D341Med (cell line): ENCODE data around the gene FABP2.
"Not testable (repeated sequence)": the region's sequence is repeated elsewhere in the genome, so short reads cannot be mapped to it uniquely, and the experiment has no call there.

ENCODE experiments used
- DNase-seq: peaks from one replicate; pipeline ENCODE4 v3.0.0; 2012; ENCODE audit warnings: low spot score

FABP2 gene

GRCh38 chr4:119310826-119311225 is 11.1 kb downstream of the FABP2 start:
- DNase-seq: no peak

GRCh38 chr4:119307606-119308005 is 14.3 kb downstream of the FABP2 start:
- DNase-seq: no peak

DNA sequence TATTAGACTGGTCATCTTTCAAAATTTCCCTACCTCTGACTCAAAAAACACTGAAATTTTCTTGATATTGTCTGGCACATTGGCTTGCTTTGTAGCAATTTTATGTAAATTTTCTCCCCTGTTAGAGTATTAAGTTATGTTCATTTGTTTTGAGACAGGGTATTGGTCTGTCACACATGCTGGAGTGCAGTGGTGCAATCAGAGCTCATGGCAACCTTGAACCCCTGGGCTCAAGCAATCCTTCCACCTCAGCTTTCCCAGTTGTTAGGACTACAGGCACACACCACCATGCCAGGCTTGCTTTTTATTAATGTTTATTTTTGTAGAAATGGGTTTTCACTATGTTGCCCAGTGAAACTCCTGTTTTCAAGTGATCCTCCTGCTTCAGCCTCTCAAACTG is 17.5 kb downstream of the FABP2 start:
- no peak for DNase-seq

- DNase-seq: no peak
Observed at GRCh38 chr4:119303587-119304305, 18.2 kb downstream of the FABP2 start.

DNA sequence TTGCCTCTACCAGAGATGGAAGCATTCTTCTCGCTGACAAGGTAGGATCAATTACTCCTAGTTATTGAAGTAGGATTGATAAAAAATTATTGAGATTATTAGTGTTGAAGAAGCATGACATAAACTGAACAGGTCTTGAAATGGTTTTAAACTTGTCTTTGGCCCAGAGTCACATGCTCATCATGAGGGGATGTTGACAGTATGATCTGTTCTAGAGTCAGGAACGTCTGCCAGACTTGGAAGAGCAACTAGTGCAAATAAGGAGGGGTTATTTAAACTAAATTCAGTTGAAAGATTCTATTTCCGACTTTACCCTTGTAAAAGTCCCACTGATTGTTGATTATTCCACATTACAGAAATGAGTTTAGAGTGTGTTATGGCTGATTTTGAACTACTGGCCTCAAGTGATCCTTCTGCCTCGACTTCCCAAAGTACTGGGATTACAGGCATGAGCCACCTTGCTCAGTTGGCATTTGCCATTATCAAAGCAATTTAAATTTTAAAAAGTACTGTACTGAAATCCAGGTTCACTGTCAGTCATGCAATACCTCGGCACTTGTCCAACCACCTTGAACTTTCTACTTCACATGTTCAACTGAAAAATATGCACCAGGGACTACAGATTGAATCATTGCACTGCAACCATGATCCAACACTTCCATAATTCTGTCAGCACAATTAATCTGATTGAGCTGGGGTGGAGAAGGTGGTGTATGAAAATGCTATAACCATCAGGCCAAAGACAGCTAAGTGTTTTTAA is 19.7 kb downstream of the FABP2 start:
- no peak for DNase-seq

DNA sequence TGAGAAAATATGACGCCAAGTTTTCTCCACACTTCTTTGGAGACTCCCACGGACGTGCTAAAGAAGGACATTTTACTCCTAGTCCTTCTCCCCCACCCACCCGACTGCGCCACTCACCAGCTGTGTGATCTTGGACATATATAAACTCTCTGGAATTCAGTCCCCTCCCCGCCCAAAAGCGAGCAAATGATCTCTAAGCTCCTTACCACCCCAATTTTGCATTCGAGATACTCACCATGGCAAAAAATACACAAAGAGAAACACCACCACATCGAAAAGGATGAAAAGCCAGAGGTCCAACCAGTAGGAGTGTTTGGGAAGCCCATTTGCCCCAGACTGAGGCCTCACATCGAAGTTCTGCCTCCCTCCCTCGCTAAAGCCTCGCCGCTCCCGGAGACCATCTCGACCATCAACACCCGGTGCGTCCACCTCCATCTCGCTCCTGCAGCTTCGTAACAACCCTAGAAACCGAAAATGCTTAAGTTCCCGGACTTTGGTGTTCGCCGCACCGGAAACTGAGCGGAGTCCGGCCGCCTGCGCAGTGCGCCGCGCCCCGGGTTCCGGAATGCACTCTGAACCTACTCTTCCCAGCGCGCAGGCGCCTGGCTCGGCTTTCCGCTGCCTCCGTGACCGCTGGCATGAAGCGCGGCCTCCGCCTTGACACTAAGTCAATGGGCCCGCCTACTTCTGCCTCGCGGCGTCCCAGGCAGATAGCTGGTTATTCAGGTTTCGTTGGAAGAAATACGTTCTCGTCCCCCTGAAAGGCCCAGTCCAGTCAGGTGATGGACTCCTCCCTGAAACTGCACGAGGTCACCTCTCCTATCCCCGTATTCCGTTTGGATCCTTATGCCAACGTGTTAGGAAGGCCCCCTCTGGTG is 21.6 kb downstream of the FABP2 start:
- DNase-seq: peak; percentile 94

- peak; percentile 13 for DNase-seq
Observed at GRCh38 chr4:119299741-119300100, 22.2 kb downstream of the FABP2 start.

- no peak for DNase-seq
Observed at GRCh38 chr4:119299260-119299671, 22.7 kb downstream of the FABP2 start.

GRCh38 chr4:119297795-119298194 is 24.1 kb downstream of the FABP2 start:
- no peak for DNase-seq

DNA sequence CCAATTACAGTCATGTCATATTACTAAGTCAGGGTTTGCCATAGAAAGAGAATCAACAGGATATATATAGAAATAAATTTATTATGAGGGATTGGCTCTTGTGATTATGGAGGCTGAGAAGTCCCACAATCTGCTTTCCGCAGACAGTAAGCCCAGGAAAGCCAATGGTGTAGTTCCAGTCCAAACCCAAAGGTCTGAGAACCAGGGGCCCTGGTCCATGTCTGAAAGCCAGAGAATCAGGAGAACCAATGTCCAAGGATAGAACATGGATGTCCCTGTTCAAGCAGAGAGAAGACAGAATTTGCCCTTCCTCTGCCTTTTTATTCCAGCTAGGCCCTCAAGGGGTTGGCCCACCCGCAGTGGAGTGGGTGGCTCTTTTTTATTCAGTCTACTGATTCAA is 25.6 kb downstream of the FABP2 start:
- DNase-seq: no peak

DNA sequence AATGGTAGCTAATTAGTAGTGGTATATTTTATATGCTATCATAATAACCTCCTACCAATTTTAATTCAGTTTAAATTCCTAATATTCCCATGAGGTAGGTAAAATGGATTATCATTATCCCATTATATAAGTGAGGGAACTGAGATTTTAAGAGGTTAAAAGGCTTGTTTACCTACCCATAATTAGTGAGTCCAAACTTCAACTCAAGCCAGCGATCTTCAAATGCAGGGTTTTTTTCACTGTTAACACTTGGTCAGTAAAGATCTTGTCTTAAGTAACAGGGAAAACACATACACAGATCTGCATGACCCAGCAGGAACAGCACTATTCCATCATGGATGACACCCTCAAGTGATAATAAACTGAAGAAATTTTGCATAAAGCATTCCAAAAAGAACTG is 31.3 kb downstream of the FABP2 start:
- no peak for DNase-seq

GRCh38 chr4:119289313-119289712 is 32.6 kb downstream of the FABP2 start:
- no peak for DNase-seq

DNA sequence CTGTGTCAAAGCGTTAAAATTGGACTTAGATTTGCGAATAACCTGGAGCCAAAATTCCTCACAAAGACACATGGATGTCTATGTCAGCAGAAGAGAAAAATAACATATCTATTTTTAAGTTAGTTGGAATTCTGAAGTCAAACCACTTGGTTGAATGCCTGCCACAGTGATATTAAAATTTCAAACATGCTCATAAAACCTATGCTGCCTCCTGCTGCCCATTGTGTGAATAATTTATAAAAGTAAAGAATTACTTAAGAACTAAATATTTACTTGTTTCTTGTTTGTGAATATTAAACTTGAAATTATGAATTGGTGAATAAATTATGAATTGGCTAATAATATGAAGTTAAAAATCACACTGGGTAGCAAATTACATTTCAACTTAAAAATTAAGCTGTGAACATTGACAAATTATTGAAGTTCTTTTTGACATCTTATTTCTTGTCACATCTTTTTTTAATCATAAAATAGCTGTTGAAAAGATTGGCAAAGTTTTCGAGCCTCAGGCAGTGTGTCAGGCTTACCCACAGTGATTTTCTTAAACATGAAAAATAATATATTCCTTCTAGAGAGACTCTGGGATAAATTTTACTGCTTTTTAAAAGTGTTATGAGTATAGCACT is 35.4 kb downstream of the FABP2 start:
- peak; percentile 26 for DNase-seq

DNA sequence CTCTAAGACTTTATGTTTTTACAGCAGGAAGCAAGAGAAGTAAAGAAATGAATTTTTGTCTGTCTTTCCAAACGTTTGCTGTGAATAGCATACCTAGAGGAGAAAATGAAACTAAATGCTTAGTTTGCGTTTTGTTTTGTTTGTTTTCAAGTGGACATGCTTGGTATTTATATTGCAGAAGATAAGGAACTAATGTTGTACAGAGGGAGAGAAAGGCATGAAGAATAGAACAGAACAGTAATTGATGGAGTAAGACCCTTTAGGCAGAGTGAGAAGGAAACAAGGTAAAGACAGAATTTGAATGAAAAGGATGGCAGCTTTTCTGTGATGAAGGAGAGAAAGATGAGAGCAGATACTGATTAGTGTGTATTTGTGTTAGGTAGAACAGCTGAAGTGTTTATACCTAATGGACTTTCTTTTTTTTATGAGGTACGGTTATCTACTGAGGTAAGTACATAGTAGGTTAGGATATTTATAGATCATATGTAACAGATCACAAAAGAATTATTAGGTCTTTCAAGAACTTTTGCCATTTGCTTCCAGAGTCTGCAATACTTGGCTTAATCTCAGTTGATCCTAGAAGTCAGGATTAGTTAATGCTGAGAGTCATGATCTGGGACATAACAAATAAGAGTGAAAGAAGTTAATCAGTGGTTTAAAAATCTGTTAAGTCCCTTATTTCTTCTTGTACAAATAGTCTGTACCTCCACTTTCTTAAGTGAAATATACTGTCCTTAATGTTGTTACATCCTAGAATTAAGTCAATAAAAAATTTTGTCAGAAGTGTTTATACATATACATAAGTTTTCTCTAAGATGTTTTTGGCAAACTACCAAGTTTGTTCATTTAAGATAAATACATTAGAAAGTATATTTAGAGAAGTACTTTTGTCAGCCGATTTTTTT is 36.8 kb downstream of the FABP2 start:
- DNase-seq: no peak

GRCh38 chr4:119281393-119281792 is 40.5 kb downstream of the FABP2 start:
- DNase-seq: no peak

DNA sequence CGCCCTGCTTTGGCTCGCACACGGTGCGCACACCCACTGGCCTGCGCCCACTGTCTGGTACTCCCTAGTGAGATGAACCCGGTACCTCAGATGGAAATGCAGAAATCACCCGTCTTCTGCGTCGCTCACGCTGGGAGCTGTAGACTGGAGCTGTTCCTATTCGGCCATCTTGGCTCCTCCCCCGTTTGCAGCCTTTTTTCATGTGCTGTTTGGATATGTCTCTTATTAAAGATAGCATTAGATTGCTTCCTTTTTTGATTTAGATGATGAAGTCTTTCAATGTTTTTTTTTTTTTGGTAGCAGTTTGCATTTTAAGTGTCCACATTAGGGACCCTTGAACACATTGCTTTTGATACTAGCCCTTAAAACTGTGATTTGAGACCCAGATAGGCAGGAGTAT is 42.0 kb downstream of the FABP2 start:
- not testable (repeated sequence) for DNase-seq

DNA sequence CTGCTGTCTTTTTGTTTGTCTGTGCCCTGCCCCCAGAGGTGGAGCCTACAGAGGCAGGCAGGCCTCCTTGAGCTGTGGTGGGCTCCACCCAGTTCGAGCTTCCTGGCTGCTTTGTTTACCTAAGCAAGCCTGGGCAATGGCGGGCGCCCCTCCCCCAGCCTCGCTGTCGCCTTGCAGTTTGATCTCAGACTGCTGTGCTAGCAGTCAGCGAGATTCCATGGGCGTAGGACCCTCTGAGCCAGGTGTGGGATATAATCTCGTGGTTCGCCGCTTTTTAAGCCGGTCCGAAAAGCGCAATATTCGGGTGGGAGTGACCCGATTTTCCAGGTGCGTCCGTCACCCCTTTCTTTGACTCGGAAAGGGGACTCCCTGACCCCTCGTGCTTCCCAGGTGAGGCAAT is 42.4 kb downstream of the FABP2 start:
- not testable (repeated sequence) for DNase-seq

DNA sequence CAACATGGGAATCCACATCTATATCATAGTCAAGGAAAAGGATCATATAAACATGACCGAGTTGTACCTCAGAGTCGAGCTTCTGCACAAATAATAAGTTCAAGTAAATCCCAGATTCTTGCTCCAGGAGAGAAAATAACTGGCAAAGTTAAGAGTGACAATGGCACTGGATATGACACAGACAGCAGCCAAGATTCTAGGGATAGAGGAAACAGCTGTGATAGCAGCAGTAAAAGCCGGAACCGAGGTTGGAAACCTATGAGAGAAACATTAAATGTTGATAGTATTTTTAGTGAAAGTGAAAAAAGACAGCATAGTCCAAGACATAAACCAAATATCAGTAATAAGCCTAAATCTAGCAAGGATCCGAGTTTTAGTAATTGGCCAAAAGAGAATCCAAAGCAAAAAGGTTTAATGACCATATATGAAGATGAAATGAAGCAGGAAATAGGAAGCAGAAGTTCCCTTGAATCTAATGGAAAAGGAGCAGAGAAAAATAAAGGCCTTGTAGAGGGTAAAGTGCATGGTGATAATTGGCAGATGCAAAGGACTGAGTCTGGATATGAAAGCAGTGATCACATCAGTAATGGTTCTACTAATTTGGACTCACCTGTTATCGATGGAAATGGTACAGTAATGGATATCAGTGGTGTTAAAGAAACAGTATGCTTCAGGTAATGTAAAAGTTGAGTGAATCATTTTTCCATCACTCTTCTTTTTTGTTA is 50.4 kb downstream of the FABP2 start:
- DNase-seq: no peak

DNA sequence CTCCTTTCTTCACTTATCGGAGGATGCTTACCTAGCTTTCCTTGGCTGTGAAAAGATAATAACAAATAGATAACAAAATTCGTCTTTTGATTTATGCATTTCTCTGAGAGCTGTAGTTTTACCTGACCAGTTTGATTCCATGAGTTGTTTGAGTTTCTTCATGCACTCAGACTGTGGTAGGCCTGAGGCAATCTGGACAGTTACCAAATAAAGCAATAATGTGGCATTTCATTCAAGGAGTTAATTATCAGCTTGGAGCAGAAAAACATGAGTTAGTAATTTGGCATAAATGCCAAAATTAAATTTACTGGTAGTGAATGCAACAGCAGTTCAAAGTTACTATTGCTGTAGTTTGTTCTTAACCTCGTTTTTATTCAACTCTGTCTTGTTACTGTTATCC is 53.5 kb downstream of the FABP2 start:
- DNase-seq: no peak
